Measurements from ENCODE around the gene ITGB7.

DNA sequence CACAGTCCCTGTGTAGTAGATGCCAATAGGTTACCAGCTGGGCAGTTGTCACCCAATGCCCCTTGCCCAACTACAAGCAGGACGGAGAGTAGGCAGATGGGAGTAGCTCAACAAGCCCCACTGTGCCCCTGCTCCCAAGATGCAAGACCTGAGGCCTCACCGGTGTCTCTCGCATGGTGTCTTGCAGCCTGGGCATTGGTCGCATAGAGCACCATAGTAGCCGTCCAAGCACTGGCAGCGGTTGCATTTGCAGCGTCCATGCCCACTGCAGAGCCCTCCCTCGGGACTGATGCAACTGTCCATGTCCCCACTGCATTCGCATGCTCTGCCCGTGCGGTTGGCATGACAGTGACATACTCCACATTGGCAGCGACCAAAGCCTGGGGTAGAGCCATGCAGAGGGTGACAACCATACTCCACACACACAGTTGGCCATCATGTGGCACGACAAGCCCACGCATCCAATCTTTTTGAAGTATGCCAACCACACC is 14.5 kb downstream of the ITGB7 start:
- no peak for TF ChIP-seq RAD21 (IDR thresholded peaks at IDR 0.05; ENCODE audit: low read depth)
- no peak for TF ChIP-seq MAX (IDR thresholded peaks at IDR 0.05)
- no peak for TF ChIP-seq EP300 (IDR thresholded peaks at IDR 0.05; ENCODE audit: borderline replicate concordance)
- TF ChIP-seq YY1 (IDR thresholded peaks at IDR 0.05; ENCODE audit: low read depth): no peak
- TF ChIP-seq TAF1 (IDR thresholded peaks at IDR 0.05; ENCODE audit: low read depth): no peak
- TF ChIP-seq REST (IDR thresholded peaks at IDR 0.05; ENCODE audit: low read depth): no peak
- TF ChIP-seq CEBPB (IDR thresholded peaks at IDR 0.05): no peak
- TF ChIP-seq EGR1 (IDR thresholded peaks at IDR 0.05): no peak
- TF ChIP-seq TEAD4 (IDR thresholded peaks at IDR 0.05): no peak
